NCI-H2107 (cell line): ENCODE measurements around the gene G3BP1.
"Not testable (repeated sequence)": the region's sequence is repeated elsewhere in the genome, so short reads cannot be mapped to it uniquely, and the experiment has no call there.

Experiments
- DNase-seq: peaks from one replicate; lab custom pipeline; 2025; lab: John Stamatoyannopoulos, UW

G3BP1 gene

DNA sequence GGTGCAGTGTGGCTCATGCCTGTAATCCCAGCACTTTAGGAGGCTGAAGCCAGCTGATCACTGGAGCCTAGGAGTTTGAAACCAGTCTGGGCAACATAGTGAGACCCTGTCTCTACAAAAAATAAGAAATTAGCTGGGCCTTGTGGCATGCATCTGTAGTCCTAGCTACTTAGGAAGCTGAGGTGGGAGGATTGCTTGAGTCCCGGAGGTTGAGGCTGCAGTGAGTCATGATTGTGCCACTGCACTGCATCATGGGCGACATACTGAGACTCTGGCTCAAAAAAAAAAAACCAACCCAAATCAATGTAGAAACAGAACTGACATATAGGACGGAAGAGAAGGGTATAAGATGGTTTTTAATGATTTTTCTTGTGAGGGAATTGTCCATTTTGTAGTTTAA lies 27.7 kb downstream of the G3BP1 start:
- no peak for DNase-seq

DNA sequence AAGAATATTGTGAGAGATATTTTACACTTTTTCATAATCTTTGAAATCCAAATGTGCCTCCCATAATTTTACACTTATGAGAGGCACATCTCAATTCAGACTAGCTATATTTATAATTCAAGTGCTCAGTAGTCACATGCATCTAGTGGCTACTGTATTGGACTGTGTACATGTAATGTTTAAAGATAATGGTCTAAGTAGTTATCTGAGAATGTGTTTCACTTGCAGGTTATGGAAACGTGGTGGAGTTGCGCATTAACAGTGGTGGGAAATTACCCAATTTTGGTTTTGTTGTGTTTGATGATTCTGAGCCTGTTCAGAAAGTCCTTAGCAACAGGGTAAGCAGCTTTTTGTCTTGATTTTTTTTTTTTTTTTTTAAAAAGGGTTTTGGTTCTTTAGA lies 28.8 kb downstream of the G3BP1 start:
- no peak for DNase-seq

DNA sequence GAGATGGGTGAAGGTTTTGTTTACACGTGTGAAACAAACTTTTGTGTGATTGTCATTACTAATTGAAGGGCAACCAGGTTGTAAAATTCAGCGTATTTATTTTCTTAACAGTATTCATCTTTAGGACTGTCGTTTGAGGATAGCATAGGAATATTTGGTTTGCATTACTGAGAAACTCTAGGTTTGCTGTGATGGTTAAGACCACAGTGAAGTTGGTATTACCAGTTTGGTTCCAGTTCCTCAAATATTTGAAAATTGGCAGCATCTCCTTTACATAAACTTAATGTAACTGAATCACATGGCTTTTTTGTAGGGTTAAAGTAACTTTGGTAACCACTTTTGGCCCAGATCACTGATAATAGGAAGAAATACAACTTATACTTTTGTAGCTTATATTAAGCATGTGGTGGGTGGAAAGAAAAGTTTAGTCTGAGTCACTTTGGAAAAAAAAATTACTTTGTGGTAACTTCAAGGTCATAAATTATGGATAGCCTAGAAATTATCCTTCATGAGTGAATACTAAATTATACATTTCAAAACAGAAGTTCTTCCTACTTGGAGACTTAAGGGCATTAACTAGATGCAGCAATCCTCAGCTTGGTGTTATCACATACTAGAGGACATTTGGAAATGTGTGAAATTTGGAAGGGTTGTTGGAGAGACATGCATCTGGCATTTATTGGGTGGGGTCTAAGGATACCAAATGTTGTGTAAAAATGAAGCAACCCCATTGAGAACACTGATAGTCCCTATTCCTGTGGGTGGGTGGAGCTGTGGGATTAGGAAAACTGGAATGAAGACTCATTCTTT lies 33.9 kb downstream of the G3BP1 start:
- DNase-seq: no peak

DNA sequence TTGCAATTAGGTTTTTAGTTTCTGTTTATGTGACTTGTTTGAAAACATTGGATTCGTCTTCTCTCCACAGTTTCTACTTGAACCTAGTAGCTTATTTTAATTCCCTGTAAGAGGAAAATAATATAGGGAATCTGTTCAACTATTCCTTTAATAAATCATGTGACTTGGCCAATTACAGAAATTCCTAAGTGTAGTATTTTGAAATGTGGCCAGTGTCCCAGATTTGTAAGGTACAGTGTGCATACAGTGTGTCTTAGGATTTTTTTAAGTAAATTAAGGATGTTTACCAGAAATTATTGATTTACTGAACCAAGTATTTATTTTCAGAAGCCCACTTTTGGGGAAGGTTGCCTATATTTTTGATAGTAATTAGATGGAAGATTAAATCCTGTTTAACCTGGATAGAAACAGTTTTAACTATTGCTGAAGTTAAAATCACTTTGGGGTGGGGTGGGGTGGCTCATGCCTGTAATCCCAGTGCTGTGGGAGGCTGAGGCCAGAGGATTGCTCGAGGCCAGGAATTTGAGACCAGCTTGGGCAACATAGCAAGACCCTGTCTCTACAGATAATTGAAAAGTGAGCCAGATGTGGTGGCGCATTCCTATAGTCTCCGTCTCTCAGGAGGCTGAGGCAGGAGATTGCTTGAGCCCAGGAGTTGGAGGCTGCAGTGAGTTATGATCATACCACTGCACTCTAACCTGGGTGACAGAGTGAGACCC lies 36.9 kb downstream of the G3BP1 start:
- DNase-seq: no peak

DNA sequence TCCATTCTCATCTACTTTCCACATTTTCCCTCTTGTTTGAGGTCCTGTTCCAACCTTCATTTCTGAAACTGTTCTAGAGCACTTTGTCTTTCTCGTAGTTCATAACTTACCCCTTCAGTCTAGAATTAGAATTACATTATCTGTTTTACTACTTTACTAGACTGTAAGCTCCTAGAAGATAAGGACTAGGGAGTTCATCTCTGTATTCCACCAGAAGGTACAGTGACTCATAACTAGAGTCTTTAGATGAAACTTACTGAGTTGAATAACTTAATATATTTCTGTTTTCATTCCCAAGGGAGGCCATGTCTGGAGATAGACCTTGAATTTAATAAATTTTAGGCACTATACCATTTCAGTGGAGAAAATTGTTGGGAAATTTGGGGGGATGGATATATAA lies 38.7 kb downstream of the G3BP1 start:
- no peak for DNase-seq

DNA sequence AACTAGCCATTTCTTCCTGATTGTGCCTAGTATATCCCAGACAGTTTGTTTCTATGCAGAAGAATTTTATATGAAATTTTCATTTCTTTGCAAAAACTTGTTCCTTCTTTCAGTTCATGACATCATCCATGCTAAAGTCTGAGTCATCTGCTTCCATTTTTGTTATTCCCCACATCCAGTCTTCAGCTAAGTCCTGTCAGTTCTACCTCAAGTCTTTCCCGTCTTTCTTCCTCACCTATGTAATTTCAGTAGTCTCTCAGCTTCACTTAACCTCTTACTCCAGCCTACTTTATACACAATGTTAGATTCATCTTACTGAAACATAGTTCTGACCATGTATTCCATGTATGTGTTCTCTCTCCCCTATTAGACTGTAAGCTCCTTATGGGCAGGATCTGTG lies 39.1 kb downstream of the G3BP1 start:
- DNase-seq: no peak

DNA sequence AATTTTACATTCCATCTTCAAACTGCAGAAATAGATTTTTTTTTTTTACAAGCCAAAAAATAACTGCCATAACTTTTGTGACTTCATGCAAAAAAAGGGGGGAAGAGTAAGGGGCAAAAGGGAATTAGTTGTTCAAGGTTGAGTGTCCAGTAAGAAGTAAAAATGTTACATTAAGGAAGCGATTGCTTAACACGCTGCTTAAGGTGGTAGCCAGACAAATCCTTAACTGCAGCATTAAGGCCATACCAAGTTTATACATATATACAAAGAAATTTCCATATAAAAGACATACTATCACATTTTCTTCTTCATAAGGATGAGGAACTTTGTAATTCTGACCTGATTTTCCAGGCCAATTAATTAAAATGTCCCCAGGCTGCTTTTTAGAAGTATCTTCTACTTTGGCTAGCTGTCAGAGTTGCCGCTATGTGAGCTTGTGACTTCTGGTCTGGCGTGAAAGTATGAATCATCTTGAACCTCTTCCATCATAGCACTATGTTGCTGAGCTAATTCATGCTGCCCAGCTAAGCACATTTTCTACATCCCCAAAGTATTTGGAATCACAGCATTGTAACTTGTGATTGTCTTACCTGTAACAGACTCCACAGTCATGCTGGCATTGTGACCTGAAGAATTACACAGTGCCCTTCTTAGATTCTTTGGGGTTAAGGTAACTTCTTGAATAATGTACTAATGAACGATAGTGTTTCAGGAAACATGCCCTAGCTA lies 40.0 kb downstream of the G3BP1 start:
- no peak for DNase-seq

DNA sequence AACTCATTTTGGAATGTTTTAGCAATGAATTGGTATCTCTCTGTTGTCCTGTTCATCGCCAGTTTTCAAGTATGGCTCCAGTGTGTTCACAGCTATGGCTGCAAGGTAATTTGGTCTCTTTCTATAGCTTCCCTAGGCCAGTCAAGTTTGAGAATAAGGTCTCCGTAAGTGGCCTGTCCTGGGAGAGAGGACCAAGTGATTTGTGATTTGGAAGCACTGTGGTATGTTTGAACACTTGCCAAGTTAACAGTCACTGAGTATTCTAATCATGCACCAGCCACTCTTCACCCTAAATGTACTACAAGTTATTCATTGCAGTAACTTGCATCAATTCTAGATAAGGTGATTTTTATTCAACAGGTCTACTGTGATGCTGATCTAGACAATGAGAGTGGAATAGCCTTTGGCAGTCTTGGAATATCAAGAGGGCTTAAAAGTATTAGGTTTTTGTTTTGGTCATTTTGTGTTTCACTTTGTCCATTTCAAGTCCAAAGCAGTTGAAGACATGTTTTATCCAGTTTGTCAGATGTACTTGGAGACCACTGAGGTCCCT lies 41.1 kb downstream of the G3BP1 start:
- DNase-seq: no peak

DNA sequence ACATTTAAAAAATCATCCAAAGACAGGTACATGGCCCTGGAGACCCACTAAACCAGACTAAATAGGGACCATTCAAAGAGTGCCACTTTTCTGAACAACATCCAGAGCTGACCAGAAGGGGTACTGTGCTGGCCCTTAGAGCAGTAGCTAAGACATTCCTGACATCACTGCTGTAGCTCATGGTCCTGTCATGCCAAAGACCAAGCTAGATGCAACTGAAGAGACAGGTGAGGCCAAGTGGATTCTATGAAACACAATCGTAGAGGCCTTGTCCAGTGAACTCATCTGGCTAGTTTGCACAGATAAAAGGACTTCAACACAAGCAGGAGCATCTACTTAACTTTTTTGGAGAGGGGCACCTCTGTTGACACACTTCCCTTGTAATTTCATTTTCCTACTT lies 43.3 kb downstream of the G3BP1 start:
- DNase-seq: no peak

DNA sequence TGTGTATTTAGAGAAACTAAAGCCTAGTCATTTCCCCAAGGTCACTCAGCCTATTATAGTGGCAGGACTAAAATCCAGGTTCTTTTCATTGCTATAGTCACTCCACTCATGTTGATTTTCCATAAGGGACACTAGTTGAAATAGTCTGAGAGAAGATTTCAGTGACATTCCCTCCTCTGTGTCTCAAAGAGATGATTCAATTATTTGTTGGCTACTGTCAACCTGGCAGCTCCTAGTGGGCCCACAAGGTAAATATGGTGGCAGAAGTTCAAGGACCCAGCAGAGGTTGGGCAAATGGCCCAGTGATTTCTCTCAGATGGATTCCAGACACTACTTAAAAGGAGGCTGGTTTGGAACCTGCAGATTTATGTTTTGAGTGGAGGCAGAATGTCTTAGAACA lies 48.1 kb downstream of the G3BP1 start:
- no peak for DNase-seq

DNA sequence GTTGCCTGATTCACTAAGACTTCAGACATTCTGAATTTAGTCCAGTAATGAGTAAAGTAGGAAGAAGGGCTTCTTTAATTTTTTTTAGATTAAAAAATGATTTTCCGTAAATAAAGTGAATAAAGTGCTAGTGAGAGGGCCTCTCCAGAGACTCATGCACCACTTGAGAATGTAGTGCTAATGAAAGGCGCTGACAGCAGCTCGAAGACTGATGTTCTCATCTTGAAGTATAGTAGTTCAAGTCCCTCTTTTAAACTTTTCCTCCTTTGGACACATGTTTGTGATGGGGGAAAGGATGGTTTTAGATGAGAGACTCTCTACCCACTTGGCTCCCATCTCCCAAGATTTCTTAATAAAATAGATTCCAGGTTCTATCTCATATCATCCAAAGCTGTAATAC lies 48.5 kb downstream of the G3BP1 start:
- no peak for DNase-seq

DNA sequence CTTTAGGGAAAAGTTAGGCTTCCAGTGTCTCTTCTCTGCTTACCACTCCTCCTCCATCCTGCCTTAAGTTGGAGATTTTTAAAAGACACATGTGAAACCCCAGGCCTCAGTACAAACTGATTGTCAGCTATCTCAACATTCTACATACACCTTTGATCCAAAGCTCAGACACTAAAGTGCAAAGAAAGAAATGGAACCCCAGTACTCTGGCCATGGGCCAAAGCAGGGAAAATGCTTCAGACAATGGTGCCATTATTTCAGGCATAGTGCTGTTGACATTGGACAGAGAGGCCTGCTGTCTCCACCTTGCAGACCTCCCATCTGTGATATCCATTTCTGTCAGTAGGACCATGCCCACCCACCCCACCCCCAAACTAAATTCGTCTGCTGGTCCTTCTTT lies 49.1 kb downstream of the G3BP1 start:
- no peak for DNase-seq

DNA sequence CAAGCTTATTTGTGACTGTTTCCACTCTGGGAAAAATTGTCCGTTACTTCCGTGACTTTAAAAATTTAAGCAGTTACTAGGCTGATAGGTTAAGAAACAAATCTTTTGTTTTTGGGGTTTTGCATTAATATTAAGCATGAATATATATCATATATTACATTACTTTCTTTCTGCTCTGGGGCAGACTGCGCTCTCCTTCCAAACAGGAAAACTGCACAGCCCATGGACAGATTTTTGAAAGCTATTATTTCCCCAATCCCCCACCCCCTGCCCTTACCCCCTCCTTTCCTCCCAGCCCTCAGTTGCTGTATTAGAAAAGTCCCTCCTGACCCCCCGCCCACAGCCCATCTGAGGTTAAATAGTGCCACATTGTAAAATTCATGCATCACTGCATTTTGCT lies 50.4 kb downstream of the G3BP1 start:
- DNase-seq: no peak

DNA sequence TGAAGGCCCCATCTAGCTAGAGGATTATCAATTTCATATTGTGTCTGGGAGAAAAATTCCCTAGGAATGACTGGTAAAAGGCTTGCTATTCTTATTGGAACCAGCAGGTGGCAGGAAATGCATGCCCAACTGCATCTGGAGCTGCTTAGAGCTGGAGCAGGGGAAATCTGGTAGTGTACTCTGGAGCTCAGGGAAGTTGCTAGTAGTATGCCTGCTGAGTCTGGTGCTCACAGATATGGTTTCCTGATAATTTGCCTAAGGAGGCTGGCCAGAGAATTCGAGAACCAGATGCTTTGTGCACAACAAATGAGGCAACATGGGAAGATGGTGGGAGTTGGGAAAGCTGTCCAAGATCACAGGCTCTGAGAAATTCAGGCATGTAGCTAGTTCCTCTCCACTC lies 53.7 kb downstream of the G3BP1 start:
- no peak for DNase-seq

DNA sequence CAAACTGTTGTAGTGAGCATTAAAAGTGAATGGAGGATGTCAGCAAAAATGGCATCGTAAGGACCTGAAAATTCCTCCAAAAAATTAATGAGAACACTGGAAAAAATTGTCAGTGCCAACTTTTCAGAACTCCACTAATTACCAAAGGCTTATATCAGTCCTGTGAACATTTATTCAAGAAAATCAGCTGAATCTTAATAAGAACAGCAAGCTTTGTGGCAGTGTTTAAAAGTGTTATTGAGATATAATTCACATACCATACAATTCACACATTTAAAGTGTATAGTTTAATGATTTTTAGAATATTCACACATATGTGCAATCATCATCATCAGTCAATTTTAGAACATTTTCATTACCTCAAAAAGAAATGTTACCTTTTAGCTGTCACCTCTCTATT lies 57.6 kb downstream of the G3BP1 start:
- DNase-seq: no peak

DNA sequence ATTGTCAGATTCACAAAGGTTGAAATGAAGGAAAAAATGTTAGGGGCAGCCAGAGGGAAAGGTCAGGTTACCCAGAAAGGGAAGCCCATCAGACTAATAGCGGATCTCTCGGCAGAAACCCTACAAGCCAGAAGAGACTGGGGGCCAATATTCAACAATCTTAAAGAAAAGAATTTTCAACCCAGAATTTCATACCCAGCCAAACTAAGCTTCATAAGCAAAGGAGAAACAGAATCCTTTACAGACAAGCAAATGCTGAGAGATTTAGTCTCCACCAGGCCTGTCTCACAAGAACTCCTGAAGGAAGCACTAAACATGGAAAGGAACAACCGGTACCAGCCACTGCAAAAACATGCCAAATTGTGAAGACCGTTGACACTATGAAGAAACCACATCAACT lies 61.1 kb downstream of the G3BP1 start:
- not testable (repeated sequence) for DNase-seq

DNA sequence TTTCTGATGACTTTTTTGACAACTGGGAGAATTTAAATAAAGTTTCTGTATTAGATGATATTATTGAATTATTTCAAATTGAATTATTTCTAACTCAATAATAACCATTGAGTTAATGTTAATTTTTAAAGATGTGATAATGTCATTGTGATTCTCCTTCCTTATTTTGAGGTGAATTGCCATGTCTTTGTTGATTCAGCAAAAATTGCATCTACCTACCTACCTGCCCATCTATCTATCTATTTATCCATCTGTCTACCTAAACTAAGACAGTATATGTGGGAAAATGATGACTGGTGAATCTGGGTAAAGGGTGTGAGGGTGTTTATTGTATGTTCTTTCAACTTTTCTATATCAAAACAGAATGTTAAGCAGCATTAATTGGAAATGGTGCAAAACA lies 75.0 kb downstream of the G3BP1 start:
- no peak for DNase-seq

DNA sequence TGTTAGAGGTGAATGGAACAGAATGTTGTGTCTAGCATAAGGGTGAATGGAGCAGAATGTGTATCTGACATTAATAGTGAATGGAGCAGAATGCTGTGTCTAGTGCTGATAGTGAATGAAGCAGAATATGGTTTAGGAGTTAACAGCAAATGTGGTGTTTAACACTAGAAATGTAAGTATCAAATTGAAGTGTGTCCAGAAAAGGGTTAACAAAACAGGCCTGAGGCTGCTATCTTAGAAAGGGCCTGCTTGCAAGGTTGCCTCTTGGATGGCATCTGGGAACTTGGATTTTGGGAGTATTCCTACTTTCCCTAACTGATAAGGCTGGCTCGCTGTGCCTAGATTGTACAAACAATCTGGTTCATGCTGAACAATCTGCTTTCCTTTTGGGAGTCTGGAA lies 76.1 kb downstream of the G3BP1 start:
- DNase-seq: no peak

DNA sequence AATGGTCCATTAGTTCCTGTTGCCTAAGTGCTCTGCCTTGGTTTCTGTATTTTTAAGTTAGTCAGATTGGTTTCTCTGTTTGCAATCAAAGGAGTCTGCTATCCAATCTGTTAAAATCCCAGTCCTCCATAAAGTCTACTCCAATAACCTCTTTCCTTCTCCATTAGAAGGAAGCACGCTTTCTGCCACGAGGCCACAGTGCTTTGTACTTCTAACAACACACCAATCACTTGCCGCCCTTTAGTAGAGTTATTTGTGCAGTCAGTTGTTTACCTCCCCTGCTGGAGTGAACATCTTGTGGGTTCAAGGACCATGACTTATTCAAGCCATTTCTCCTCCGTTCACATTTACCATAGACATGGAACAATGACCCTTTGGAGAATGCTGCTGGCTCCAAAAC lies 83.9 kb downstream of the G3BP1 start:
- DNase-seq: no peak

DNA sequence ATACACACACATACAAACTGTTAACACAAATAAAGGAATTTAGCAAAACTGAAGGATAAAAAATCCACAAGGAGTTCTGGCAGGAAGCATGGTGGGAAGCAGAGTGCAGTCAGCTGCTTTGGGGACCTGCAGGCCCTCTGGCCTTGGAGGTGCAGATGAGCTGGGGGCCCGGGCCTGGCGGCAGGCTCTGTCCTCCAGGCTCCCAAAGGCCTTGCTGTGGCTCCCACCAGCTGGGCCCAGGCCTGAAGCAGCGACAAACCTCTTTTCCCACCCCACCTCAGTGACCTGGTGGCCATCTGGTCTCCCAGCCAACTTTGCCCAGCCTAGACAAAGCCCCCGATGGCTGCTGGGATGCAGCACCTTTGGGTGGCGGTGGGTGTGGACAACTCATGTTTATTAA lies 85.1 kb downstream of the G3BP1 start:
- DNase-seq: no peak

DNA sequence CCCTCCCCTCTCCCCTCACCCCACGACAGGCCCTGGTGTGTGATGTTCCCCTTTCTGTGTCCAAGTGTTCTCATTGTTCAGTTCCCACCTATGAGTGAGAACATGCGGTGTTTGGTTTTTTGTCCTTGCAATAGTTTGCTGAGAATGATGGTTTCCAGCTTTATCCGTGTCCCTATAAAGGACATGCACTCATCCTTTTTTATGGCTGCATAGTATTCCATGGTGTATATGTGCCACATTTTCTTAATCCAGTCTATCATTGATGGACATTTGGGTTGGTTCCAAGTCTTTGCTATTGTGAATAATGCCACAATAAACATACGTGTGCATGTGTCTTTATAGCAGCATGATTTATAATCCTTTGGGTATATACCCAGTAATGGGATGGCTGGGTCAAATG lies 89.1 kb downstream of the G3BP1 start:
- DNase-seq: not testable (repeated sequence)
